B cell (primary cell): ENCODE measurements around the gene TCF3. TPM values are rescaled to one million over a fixed set of nuclear protein-coding genes. Genes with fewer than 3 reads are reported as not detected.
"Not testable (repeated sequence)": the region's sequence is repeated elsewhere in the genome, so short reads cannot be mapped to it uniquely, and the experiment has no call there.

Experiments
- ATAC-seq: fragments of 200-7000 bp; cut with Tn5 transposase; one replicate; pipeline ENCODE4 v1.10.0; 2021; ENCODE audit warnings: low read depth, mild to moderate bottlenecking, moderate number of reproducible peaks, moderate library complexity
- CTCF ChIA-PET: fragments of 350-600 bp; sonication (Branson Sonifier 250); formaldehyde crosslinking; loops from one replicate; lab custom pipeline; 2021; ENCODE audit warnings: antibody characterized with exemption, inconsistent platforms; lab: Charles Lee
- POLR2A ChIA-PET: fragments of 350-600 bp; sonication (Branson Sonifier 250); formaldehyde crosslinking; loops from one replicate; lab custom pipeline; 2021; ENCODE audit warnings: antibody characterized with exemption; lab: Charles Lee
- DNase-seq: peaks from one replicate; pipeline ENCODE4 v3.0.0; 2013
- H2AFZ ChIP-seq: 2 replicates; pipeline ENCODE4 v1.6.1; 2012; ENCODE audit warnings: mild to moderate bottlenecking, low read depth, low read length; ENCODE audit not compliant: insufficient read depth, poor library complexity, severe bottlenecking
- H3K27ac ChIP-seq, 2 donors: 1 replicate in 1 of 2; 2 replicates in 1 of 2; pipeline ENCODE4 v1.5.1; 2012 to 2013; ENCODE audit warnings: low read length in 2 of 2, mild to moderate bottlenecking in 2 of 2, moderate library complexity in 1 of 2
- H3K27me3 ChIP-seq, 4 experiments: fragments of 200-600 bp in 1 of 4; sonication (generic) in 1 of 4; replicated peaks in 1 of 4; 1 replicate in 2 of 4; 2 replicates in 2 of 4; pipeline versions ENCODE4 v1.6.1 to v1.7.0; 2013 to 2016; ENCODE audit warnings: low read length in 3 of 4, mild to moderate bottlenecking in 2 of 4, mixed read lengths in 1 of 4, moderate library complexity in 1 of 4; ENCODE audit not compliant: insufficient read depth in 4 of 4, control insufficient read depth in 3 of 4; ENCODE audit errors: control extremely low read depth in 1 of 4
- H3K36me3 ChIP-seq, 2 experiments: replicated peaks in 1 of 2; 1 replicate in 1 of 2; 2 replicates in 1 of 2; pipeline versions ENCODE4 v1.6.1 to v1.7.1; 2013; ENCODE audit warnings: low read length in 1 of 2; ENCODE audit not compliant: insufficient read depth in 2 of 2, control insufficient read depth in 1 of 2; ENCODE audit errors: control extremely low read depth in 1 of 2, extremely low read depth in 1 of 2
- H3K4me1 ChIP-seq, 2 donors: fragments of 200-600 bp in 1 of 2; sonication (generic) in 1 of 2; 1 replicate in 1 of 2; 2 replicates in 1 of 2; pipeline versions ENCODE4 v1.5.1 to v1.6.1; 2013 to 2017; ENCODE audit warnings: low read length in 2 of 2; ENCODE audit not compliant: control insufficient read depth in 2 of 2, insufficient read depth in 2 of 2
- H3K4me2 ChIP-seq: replicated peaks from 2 replicates; pipeline ENCODE3; 2012; ENCODE audit warnings: mild to moderate bottlenecking, low read depth, low read length; ENCODE audit not compliant: poor library complexity, severe bottlenecking
- H3K4me3 ChIP-seq, 5 experiments: fragments of 200-600 bp in 1 of 5; sonication (generic) in 1 of 5; 1 replicate in 3 of 5; 2 replicates in 2 of 5; pipeline versions ENCODE4 v1.5.1 to v1.7.0; 2011 to 2016; ENCODE audit warnings: low read length in 4 of 5, mild to moderate bottlenecking in 4 of 5, low read depth in 2 of 5, control low read depth in 1 of 5, moderate library complexity in 1 of 5; ENCODE audit not compliant: insufficient read depth in 1 of 5; ENCODE audit errors: control extremely low read depth in 1 of 5, extremely low read depth in 1 of 5
- H3K79me2 ChIP-seq: fragments of 200-600 bp; sonication (generic); one replicate; pipeline ENCODE4 v1.6.0; 2016; ENCODE audit warnings: low read length; ENCODE audit not compliant: control insufficient read depth, insufficient read depth
- H3K9ac ChIP-seq: fragments of 200-600 bp; sonication (generic); 2 replicates; pipeline ENCODE4 v1.6.1; 2017; ENCODE audit warnings: mild to moderate bottlenecking, low read length, moderate library complexity
- H3K9me3 ChIP-seq, 3 donors: one replicate each; pipeline versions ENCODE4 v1.6.1 to v1.7.1; 2013; ENCODE audit warnings: low read length in 2 of 3; ENCODE audit not compliant: control insufficient read depth in 2 of 3, insufficient read depth in 1 of 3; ENCODE audit errors: control extremely low read depth in 1 of 3
- H4K20me1 ChIP-seq: 2 replicates; pipeline ENCODE4 v1.6.0; 2012; ENCODE audit warnings: mild to moderate bottlenecking, low read length; ENCODE audit not compliant: insufficient read depth, control insufficient read depth, poor library complexity, severe bottlenecking
- H3K27ac Mint-ChIP-seq: one replicate; pipeline ENCODE4 v1.8.0; 2021; ENCODE audit warnings: mixed read lengths
- H3K27me3 Mint-ChIP-seq: one replicate; pipeline ENCODE4 v1.8.0; 2021; ENCODE audit warnings: mixed read lengths
- H3K4me1 Mint-ChIP-seq: one replicate; pipeline ENCODE4 v1.8.0; 2021; ENCODE audit warnings: mixed read lengths
- H3K4me3 Mint-ChIP-seq: one replicate; pipeline ENCODE4 v1.8.0; 2021; ENCODE audit warnings: mixed read lengths
- H3K9me3 Mint-ChIP-seq: one replicate; pipeline ENCODE4 v1.8.0; 2022; ENCODE audit warnings: mixed read lengths; ENCODE audit not compliant: insufficient read depth
- EZH2 ChIP-seq: IDR thresholded peaks from 2 replicates; pipeline ENCODE4 v1.6.1; 2012; ENCODE audit warnings: borderline replicate concordance, low read depth, mild to moderate bottlenecking, moderate library complexity, low read length; ENCODE audit not compliant: insufficient read depth, poor library complexity, severe bottlenecking
- WGBS: methylation state at CpG from one replicate; pipeline ENCODE4 v1.1.5; 2013; ENCODE audit warnings: missing lambda C conversion rate; ENCODE audit not compliant: insufficient coverage; 5-methylcytosine and 5-hydroxymethylcytosine counted together
- intact Hi-C: fragments of 100-400 bp; cut with micrococcal nuclease; formaldehyde crosslinking; loops from one replicate; pipeline ENCODE4 v1.10.0; 2022
- polyA plus RNA-seq: library from polyadenylated mRNA; depleted of rRNA; stranded (reverse); fragments of >200 nt; gene quantifications from 2 replicates; pipeline ENCODE4 v1.2.3, GENCODE V29; 2012
- total RNA-seq, 2 donors: library from RNA; stranded (reverse); fragments of 120-200 nt in 1 of 2; gene quantifications; 1 replicate in 1 of 2; 2 replicates in 1 of 2; pipeline versions ENCODE4 v1.2.3 to v1.2.4, GENCODE V29; 2013 to 2022
- TF ChIP-seq, protein P1 (sequence below): fragments of 200-600 bp; IDR thresholded peaks from one replicate; pipeline ENCODE4 v1.8.0; 2022; ENCODE audit warnings: antibody characterized with exemption, mild to moderate bottlenecking

TCF3 gene
- total and polyA plus RNA-seq, 2 donors (not counting 1 experiment from before 2014, with no cell fraction given) = 278 to 588 TPM

DNA sequence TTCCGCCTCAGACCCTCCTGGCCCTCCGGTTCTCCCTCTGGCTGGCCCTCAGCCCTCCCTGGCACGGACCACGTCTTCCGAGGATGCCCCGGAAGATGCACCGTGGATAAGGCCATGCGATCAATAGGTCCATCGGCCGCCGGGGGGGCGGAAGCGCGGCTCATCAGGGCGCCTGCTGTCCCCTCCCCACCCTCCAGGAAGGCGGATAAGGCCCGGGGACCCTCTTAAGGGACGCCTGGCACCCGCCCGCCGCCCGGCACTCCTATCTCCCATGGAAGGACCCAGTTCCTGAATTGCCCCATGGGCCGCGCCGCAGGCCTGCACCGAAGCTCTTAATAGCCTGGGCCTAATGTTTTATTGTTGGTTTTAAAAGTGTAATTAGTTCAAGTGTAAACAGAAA, 46.2 kb upstream of the TCF3 start:
- Histone ChIP-seq H3K9me3 (peaks cover 0 to 33% (median 6%) of the 10 kb centered on the region in 3 donors), H3K79me2 (no peaks in the 10 kb centered on the region), H3K36me3 (no peaks in the 10 kb centered on the region), H4K20me1 (no peaks in the 10 kb centered on the region), H3K4me1 (peaks cover 5 to 13% of the 10 kb centered on the region in 2 donors), H3K4me2 (no peak overlapping the region), H3K27me3 (peaks cover 0 to 32% (median 12%) of the 10 kb centered on the region in 4 experiments), H3K9ac (no peak overlapping the region), H2AFZ (no peak overlapping the region), H3K27ac (no peak overlapping the region), H3K4me3 (no peak overlapping the region)
- Mint-ChIP-seq H3K4me1 (peaks cover 3% of the 10 kb centered on the region), H3K4me3 (no peak overlapping the region), H3K27ac (no peak overlapping the region), H3K27me3 (peaks cover 20% of the 10 kb centered on the region), H3K9me3 (no peaks in the 10 kb centered on the region)
- intact Hi-C loops = no loop called here
- WGBS = 92% methylated on average over 24 of the region's 26 CpGs
- TF ChIP-seq, protein P1, sequence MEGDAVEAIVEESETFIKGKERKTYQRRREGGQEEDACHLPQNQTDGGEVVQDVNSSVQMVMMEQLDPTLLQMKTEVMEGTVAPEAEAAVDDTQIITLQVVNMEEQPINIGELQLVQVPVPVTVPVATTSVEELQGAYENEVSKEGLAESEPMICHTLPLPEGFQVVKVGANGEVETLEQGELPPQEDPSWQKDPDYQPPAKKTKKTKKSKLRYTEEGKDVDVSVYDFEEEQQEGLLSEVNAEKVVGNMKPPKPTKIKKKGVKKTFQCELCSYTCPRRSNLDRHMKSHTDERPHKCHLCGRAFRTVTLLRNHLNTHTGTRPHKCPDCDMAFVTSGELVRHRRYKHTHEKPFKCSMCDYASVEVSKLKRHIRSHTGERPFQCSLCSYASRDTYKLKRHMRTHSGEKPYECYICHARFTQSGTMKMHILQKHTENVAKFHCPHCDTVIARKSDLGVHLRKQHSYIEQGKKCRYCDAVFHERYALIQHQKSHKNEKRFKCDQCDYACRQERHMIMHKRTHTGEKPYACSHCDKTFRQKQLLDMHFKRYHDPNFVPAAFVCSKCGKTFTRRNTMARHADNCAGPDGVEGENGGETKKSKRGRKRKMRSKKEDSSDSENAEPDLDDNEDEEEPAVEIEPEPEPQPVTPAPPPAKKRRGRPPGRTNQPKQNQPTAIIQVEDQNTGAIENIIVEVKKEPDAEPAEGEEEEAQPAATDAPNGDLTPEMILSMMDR = no peak
- TF ChIP-seq EZH2 = no peak
- ATAC-seq = no peak
- no peak for DNase-seq
- ChIA-PET POLR2A (no interaction called here), CTCF (no interaction called here)

DNA sequence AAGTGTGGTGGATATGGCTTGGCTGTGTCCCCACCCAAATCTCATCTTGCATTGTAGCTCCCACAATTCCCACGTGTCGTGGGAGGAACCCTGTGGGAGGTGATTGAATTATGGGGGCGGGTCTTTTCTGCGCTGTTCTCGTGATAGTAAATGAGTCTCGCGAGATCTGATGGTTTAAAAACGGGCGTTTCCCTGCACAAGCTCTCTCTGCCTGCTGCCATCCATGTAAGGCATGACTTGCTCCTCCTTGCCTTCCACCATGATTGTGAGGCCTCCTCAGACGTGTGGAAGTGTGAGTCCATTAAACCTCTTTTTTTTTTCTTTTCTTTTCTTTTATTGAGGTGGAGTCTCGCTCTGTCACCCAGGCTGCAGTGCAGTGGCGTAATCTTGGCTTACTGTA, 43.1 kb upstream of the TCF3 start:
- CTCF ChIA-PET, intact Hi-C loops, H2AFZ ChIP-seq, DNase-seq, H3K27ac Mint-ChIP-seq, H3K27ac ChIP-seq, H3K36me3 ChIP-seq, ATAC-seq, H4K20me1 ChIP-seq, H3K79me2 ChIP-seq, H3K4me1 ChIP-seq, H3K4me1 Mint-ChIP-seq, POLR2A ChIA-PET, H3K4me2 ChIP-seq, H3K4me3 Mint-ChIP-seq, H3K4me3 ChIP-seq, H3K9ac ChIP-seq, H3K9me3 Mint-ChIP-seq: not testable (repeated sequence)
- WGBS = 99% methylated on average over 7 of the region's 12 CpGs
- peaks cover 0 to 33% (median 11%) of the 10 kb centered on the region in 4 experiments for H3K27me3 ChIP-seq
- H3K9me3 ChIP-seq = peaks cover 0 to 40% (median 6%) of the 10 kb centered on the region in 3 donors
- H3K27me3 Mint-ChIP-seq = peaks cover 13% of the 10 kb centered on the region
